ENCODE data around the gene RASSF7.

DNA sequence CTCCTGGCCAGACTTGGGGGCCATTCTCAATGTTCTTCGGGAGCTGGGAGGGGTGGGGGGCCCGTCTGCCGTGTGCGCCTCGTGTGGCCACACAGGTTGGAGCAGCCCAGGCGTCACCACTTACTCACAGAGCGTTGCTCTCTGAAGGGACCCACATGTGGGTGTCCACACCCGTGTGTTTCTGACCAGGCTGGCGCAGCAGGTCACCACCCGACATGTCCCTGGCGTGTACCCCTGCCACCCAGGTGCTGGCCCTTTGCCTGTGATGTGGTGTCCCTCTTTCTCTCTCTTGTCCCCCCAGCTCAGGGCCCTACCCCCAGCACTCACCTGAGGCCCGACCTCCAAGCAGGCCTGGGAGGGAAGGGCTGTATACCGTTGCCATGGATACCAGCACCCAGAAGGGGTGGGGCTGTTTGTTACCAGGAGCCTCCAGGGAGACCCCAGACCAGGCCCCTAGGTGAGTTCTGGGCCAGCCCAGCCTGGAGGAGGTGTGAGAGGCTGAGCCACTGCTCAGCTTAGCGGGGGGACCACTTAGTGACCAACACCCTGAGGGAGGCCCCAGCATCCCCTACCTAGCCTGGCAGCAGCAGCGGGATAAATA lies 1.6 kb upstream of the RASSF7 start:
- TF ChIP-seq POLR2A (IDR thresholded peaks at IDR 0.05; ENCODE audit: low read depth, low read length), result no peak
- no peak for TF ChIP-seq POLR2AphosphoS5 (IDR thresholded peaks at IDR 0.05; ENCODE audit: low read depth, low read length)
- TF ChIP-seq TAF1 (IDR thresholded peaks at IDR 0.05; ENCODE audit: borderline replicate concordance, low read depth, low read length), result no peak

Measured in GM12892 (cell line).